Neural crest cell (in vitro differentiated cells): ENCODE measurements around the gene DR1. TPM values are rescaled to one million over a fixed set of nuclear protein-coding genes. Genes with fewer than 3 reads are reported as not detected.

Experiments used
- DNase-seq: peaks from one replicate; pipeline ENCODE4 v3.0.0; 2021; ENCODE audit warnings: low read depth, mixed read lengths, low spot score
- H3K27ac Mint-ChIP-seq: one replicate; pipeline ENCODE4 v1.8.0; 2021; ENCODE audit warnings: mild to moderate bottlenecking, mixed read lengths; ENCODE audit not compliant: unreplicated experiment
- H3K27me3 Mint-ChIP-seq: 2 replicates; pipeline ENCODE4 v1.8.0; 2021; ENCODE audit warnings: low read depth, mild to moderate bottlenecking, mixed read lengths
- H3K36me3 Mint-ChIP-seq: 2 replicates; pipeline ENCODE4 v1.8.0; 2021; ENCODE audit warnings: low read depth, mild to moderate bottlenecking, mixed read lengths
- H3K4me1 Mint-ChIP-seq: 2 replicates; pipeline ENCODE4 v1.8.0; 2021; ENCODE audit warnings: mixed read lengths
- H3K4me3 Mint-ChIP-seq: one replicate; pipeline ENCODE4 v1.8.0; 2021; ENCODE audit warnings: mild to moderate bottlenecking, mixed read lengths
- H3K9me3 Mint-ChIP-seq: 2 replicates; pipeline ENCODE4 v1.8.0; 2021; ENCODE audit warnings: mixed read lengths
- CTCF ChIP-seq: fragments of 200-600 bp; sonication (generic); conservative IDR thresholded peaks from 2 replicates; pipeline ENCODE4 v1.5.0; 2021; ENCODE audit warnings: antibody characterized with exemption, mild to moderate bottlenecking
- total RNA-seq: library from RNA; stranded (reverse); gene quantifications from 2 replicates; pipeline ENCODE4 v1.2.1, GENCODE V29; 2021

The DR1 gene
- total RNA-seq, 1 donor from 2014 or later, result 62.7 TPM

GRCh38 chr1:93306920-93307319 is 38.8 kb upstream of the DR1 start:
- H3K4me3 Mint-ChIP-seq, result no peak overlapping the region
- no peaks in the 10 kb centered on the region for H3K27me3 Mint-ChIP-seq
- no peaks in the 10 kb centered on the region for H3K4me1 Mint-ChIP-seq
- no peak for TF ChIP-seq CTCF
- no peak overlapping the region for H3K27ac Mint-ChIP-seq
- H3K36me3 Mint-ChIP-seq, result no peaks in the 10 kb centered on the region
- H3K9me3 Mint-ChIP-seq, result no peaks in the 10 kb centered on the region
- DNase-seq, result no peak

GRCh38 chr1:93313026-93313425 is 32.7 kb upstream of the DR1 start:
- Mint-ChIP-seq H3K9me3 (no peaks in the 10 kb centered on the region), H3K27me3 (no peaks in the 10 kb centered on the region), H3K36me3 (no peaks in the 10 kb centered on the region), H3K4me3 (no peak overlapping the region), H3K4me1 (no peaks in the 10 kb centered on the region), H3K27ac (no peak overlapping the region)
- DNase-seq, result no peak
- no peak for TF ChIP-seq CTCF

GRCh38 chr1:93317207-93317606 is 28.5 kb upstream of the DR1 start:
- Mint-ChIP-seq H3K4me1 (no peaks in the 10 kb centered on the region), H3K4me3 (no peak overlapping the region)
- no peak for TF ChIP-seq CTCF

GRCh38 chr1:93317943-93318342 is 27.8 kb upstream of the DR1 start:
- Mint-ChIP-seq H3K27ac (no peak overlapping the region), H3K36me3 (no peaks in the 10 kb centered on the region), H3K9me3 (peaks cover 4% of the 10 kb centered on the region), H3K4me1 (no peaks in the 10 kb centered on the region), H3K4me3 (no peak overlapping the region), H3K27me3 (no peaks in the 10 kb centered on the region)
- DNase-seq, result no peak
- TF ChIP-seq CTCF, result no peak

More at GRCh38 chr1:93317207-93317606, 28.5 kb upstream of the DR1 start:
- no peak for DNase-seq
- Mint-ChIP-seq H3K27ac (no peak overlapping the region), H3K9me3 (peaks cover 4% of the 10 kb centered on the region), H3K36me3 (no peaks in the 10 kb centered on the region), H3K27me3 (no peaks in the 10 kb centered on the region)

- Mint-ChIP-seq H3K36me3 (no peaks in the 10 kb centered on the region), H3K9me3 (peaks cover 4% of the 10 kb centered on the region), H3K27ac (no peak overlapping the region), H3K4me1 (no peaks in the 10 kb centered on the region), H3K27me3 (no peaks in the 10 kb centered on the region), H3K4me3 (no peak overlapping the region)
- no peak for TF ChIP-seq CTCF
- no peak for DNase-seq
These were observed 24.0 kb upstream of the DR1 start for GRCh38 chr1:93321720-93322119.

GRCh38 chr1:93322349-93322748 is 23.4 kb upstream of the DR1 start:
- no peaks in the 10 kb centered on the region for H3K27me3 Mint-ChIP-seq
- no peaks in the 10 kb centered on the region for H3K36me3 Mint-ChIP-seq
- no peak for DNase-seq
- no peaks in the 10 kb centered on the region for H3K4me1 Mint-ChIP-seq
- H3K9me3 Mint-ChIP-seq, result peaks cover 4% of the 10 kb centered on the region
- TF ChIP-seq CTCF, result no peak
- no peak overlapping the region for H3K4me3 Mint-ChIP-seq
- H3K27ac Mint-ChIP-seq, result no peak overlapping the region
